ENCODE results near the gene FAM217A.

FAM217A gene

GRCh38 chr6:4021854-4022695 lies 56.9 kb downstream of the FAM217A start:
- no peak for DNase-seq (ENCODE audit: low read depth in 2 of 3, low spot score in 2 of 3)

- DNase-seq (ENCODE audit: low read depth in 2 of 3, low spot score in 2 of 3), result peak; percentile 71 to 82 (median 76)
Observed at GRCh38 chr6:4021133-4021853, 57.6 kb downstream of the FAM217A start.

- DNase-seq (ENCODE audit: low read depth in 2 of 3, low spot score in 2 of 3), result no peak
Observed at GRCh38 chr6:4020822-4021132, 58.2 kb downstream of the FAM217A start.

- no peak for DNase-seq (ENCODE audit: low read depth in 2 of 3, low spot score in 2 of 3)
Observed at GRCh38 chr6:4018924-4019236, 60.1 kb downstream of the FAM217A start.

Measured in activated CD8-positive, alpha-beta memory T cell treated with anti-CD3 and anti-CD28 coated beads for 48 hours (primary cell).